ENCODE results near the gene PLEKHH2. TPM values are rescaled to one million over a fixed set of nuclear protein-coding genes. Genes with fewer than 3 reads are reported as not detected.

PLEKHH2 gene
- total and polyA plus RNA-seq, 2 of the 13 experiments (the other 11 are each of a cell fraction or from before 2014, with no cell fraction given) = 1.1 to 3.0 TPM

DNA sequence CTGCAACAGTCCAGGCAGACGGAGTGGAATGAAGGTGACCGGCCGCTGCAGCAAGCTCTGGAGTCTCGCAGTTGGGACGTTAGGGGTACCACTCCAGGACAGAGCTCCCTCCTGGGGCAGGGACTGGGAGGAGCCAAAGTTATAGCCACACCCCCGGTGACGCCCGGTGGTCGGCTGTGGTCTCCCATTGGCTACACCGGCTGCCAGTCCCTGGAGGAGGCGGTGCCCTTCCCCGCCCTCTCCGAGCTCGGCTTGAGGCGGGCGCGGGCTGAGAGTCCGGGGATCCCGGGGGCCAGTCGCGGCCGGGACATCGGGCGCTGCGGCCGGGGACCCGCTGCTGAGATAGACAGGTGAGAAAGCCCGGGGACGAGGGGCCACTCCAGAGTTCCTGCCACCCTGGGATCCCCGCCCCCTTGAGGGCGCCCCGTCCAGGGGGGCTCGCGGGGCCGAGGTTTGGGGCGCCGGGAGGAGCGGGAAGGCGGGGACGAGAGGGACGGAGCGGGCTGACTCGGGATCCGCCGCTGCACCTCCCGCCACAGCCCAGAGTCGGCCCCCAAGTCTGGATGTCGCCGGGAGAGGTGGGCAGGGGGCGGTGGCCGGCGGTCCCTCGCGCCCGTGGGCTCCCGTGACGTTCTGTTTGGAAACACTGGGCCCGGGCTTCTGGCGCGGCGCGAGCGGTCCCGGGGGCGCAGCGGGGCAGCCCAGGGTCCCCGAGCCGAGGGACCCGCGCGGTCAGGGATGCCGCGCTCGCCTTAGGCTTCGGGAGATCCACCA is at the start of gene PLEKHH2 (continued):
- TF ChIP-seq, protein P1, sequence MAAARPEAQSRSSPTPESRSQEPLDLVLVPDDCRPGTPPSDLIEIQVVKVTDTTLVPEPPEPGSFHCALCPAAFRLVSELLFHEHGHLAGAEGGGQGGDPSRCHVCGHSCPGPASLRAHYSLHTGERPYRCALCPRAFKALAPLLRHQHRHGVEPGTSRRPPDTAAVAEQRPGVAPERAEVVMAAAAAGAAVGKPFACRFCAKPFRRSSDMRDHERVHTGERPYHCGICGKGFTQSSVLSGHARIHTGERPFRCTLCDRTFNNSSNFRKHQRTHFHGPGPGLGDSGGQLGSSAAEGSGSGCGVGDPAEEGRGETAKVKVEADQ (CRISPR knock-in tag; IDR thresholded peaks at IDR 0.05; ENCODE audit: borderline replicate concordance) = 0 out of 2 replicates have a peak, but pooled peaks have one; percentile 25
- TF ChIP-seq TAF1 (CRISPR knock-in tag; IDR thresholded peaks at IDR 0.05) (peak; percentile 33), JARID2 (CRISPR knock-in tag; IDR thresholded peaks at IDR 0.05; ENCODE audit: insufficient replicate concordance) (no peak), HNRNPLL (IDR thresholded peaks at IDR 0.05; ENCODE audit: low read depth, low read length, poor library complexity, severe bottlenecking) (peak; percentile 33), SP5 (CRISPR knock-in tag; IDR thresholded peaks at IDR 0.05; ENCODE audit: borderline replicate concordance, low read depth) (peak; percentile 57), RFXAP (CRISPR knock-in tag; IDR thresholded peaks at IDR 0.05; ENCODE audit: borderline replicate concordance) (no peak), KDM2A (CRISPR knock-in tag; IDR thresholded peaks at IDR 0.05; ENCODE audit: borderline replicate concordance, low read depth) (peak; percentile 75; the same call in 1 of the 2 replicates), RNF2 (conservative IDR thresholded peaks at IDR 0.05; ENCODE audit: low read depth) (peak; percentile 82; the same call in 1 of the 2 replicates), NFKB2 (CRISPR knock-in tag; IDR thresholded peaks at IDR 0.05; ENCODE audit: borderline replicate concordance) (peak; percentile 70; the same call in 1 of the 2 replicates), MXI1 (IDR thresholded peaks at IDR 0.05; ENCODE audit: borderline replicate concordance, low read depth, low read length) (0 out of 3 replicates have a peak, but pooled peaks have one; percentile 26), FOSL2 (CRISPR knock-in tag; IDR thresholded peaks at IDR 0.05) (no peak), NFYB (CRISPR knock-in tag; IDR thresholded peaks at IDR 0.05) (peak; percentile 98), ZNF766 (CRISPR knock-in tag; IDR thresholded peaks at IDR 0.05; ENCODE audit: borderline replicate concordance) (0 out of 2 replicates have a peak, but pooled peaks have one; percentile 37)
- TF ChIP-seq, protein P2, sequence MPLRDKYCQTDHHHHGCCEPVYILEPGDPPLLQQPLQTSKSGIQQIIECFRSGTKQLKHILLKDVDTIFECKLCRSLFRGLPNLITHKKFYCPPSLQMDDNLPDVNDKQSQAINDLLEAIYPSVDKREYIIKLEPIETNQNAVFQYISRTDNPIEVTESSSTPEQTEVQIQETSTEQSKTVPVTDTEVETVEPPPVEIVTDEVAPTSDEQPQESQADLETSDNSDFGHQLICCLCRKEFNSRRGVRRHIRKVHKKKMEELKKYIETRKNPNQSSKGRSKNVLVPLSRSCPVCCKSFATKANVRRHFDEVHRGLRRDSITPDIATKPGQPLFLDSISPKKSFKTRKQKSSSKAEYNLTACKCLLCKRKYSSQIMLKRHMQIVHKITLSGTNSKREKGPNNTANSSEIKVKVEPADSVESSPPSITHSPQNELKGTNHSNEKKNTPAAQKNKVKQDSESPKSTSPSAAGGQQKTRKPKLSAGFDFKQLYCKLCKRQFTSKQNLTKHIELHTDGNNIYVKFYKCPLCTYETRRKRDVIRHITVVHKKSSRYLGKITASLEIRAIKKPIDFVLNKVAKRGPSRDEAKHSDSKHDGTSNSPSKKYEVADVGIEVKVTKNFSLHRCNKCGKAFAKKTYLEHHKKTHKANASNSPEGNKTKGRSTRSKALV (CRISPR knock-in tag; IDR thresholded peaks at IDR 0.05) = peak; percentile 77; the same call in 1 of the 2 replicates
- TF ChIP-seq, protein P3, sequence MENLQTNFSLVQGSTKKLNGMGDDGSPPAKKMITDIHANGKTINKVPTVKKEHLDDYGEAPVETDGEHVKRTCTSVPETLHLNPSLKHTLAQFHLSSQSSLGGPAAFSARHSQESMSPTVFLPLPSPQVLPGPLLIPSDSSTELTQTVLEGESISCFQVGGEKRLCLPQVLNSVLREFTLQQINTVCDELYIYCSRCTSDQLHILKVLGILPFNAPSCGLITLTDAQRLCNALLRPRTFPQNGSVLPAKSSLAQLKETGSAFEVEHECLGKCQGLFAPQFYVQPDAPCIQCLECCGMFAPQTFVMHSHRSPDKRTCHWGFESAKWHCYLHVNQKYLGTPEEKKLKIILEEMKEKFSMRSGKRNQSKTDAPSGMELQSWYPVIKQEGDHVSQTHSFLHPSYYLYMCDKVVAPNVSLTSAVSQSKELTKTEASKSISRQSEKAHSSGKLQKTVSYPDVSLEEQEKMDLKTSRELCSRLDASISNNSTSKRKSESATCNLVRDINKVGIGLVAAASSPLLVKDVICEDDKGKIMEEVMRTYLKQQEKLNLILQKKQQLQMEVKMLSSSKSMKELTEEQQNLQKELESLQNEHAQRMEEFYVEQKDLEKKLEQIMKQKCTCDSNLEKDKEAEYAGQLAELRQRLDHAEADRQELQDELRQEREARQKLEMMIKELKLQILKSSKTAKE (CRISPR knock-in tag; IDR thresholded peaks at IDR 0.05; ENCODE audit: borderline replicate concordance) = no peak
- TF ChIP-seq, protein P4, sequence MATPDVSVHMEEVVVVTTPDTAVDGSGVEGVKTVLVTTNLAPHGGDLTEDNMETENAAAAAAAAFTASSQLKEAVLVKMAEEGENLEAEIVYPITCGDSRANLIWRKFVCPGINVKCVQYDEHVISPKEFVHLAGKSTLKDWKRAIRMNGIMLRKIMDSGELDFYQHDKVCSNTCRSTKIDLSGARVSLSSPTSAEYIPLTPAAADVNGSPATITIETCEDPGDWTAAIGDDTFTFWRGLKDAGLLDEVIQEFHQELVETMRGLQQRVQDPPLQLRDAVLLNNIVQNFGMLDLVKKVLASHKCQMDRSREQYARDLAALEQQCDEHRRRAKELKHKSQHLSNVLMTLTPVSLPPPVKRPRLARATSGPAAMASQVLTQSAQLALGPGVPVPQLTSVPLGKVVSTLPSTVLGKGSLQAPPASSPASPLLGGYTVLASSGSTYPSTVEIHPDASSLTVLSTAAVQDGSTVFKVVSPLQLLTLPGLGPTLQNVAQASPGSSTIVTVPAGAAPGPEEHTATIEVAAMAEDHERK (CRISPR knock-in tag; IDR thresholded peaks at IDR 0.05; ENCODE audit: low read depth) = no peak
- TF ChIP-seq, protein P5, sequence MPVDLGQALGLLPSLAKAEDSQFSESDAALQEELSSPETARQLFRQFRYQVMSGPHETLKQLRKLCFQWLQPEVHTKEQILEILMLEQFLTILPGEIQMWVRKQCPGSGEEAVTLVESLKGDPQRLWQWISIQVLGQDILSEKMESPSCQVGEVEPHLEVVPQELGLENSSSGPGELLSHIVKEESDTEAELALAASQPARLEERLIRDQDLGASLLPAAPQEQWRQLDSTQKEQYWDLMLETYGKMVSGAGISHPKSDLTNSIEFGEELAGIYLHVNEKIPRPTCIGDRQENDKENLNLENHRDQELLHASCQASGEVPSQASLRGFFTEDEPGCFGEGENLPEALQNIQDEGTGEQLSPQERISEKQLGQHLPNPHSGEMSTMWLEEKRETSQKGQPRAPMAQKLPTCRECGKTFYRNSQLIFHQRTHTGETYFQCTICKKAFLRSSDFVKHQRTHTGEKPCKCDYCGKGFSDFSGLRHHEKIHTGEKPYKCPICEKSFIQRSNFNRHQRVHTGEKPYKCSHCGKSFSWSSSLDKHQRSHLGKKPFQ (CRISPR knock-in tag; IDR thresholded peaks at IDR 0.05; ENCODE audit: insufficient replicate concordance) = no peak
- TF ChIP-seq, protein P6, sequence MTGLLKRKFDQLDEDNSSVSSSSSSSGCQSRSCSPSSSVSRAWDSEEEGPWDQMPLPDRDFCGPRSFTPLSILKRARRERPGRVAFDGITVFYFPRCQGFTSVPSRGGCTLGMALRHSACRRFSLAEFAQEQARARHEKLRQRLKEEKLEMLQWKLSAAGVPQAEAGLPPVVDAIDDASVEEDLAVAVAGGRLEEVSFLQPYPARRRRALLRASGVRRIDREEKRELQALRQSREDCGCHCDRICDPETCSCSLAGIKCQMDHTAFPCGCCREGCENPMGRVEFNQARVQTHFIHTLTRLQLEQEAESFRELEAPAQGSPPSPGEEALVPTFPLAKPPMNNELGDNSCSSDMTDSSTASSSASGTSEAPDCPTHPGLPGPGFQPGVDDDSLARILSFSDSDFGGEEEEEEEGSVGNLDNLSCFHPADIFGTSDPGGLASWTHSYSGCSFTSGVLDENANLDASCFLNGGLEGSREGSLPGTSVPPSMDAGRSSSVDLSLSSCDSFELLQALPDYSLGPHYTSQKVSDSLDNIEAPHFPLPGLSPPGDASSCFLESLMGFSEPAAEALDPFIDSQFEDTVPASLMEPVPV (CRISPR knock-in tag; IDR thresholded peaks at IDR 0.05) = no peak
